GM23248 (cell line): ENCODE measurements around the gene SHCBP1L.

ENCODE experiments used
- EZH2 ChIP-seq: fragments of 200-600 bp; sonication (generic); IDR thresholded peaks from 2 replicates; pipeline ENCODE4 v1.6.1; 2018; ENCODE audit warnings: antibody characterized with exemption, mild to moderate bottlenecking; ENCODE audit not compliant: insufficient read depth, poor library complexity, severe bottlenecking
- EZH2phosphoT487 ChIP-seq: fragments of 200-600 bp; sonication (generic); IDR thresholded peaks from 2 replicates; pipeline ENCODE4 v1.6.1; 2018; ENCODE audit warnings: antibody characterized with exemption, moderate library complexity, mild to moderate bottlenecking, low read depth; ENCODE audit not compliant: insufficient read depth

DNA sequence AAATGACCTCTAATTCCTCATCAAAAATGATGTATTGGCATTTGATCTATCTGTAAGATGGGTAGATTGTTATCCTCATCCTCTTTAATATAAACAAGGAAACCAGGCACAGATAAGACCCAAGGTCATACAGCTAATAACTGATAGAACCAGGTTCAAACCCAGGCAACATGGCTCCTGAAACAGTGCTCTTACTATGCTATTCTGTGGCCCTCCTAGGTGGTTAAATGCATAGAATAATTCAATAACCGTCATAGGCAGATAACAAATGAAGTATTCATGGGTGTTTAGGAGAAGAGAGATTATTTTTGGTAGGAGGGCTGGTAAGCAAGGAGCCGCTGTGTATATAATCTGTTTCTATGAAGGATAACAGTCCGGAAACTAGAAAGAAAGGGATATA lies 67.4 kb downstream of the SHCBP1L start:
- TF ChIP-seq EZH2 (no peak), EZH2phosphoT487 (no peak)
